Osteoblast (primary cell): ENCODE data around the gene JPH3. TPM values are rescaled to one million over a fixed set of nuclear protein-coding genes. Genes with fewer than 3 reads are reported as not detected.
"Not testable (repeated sequence)": the region's sequence is repeated elsewhere in the genome, so short reads cannot be mapped to it uniquely, and the experiment has no call there.

Experiments
- DNase-seq: peaks from one replicate; pipeline ENCODE4 v3.0.0; 2011; ENCODE audit warnings: low spot score, mixed read lengths; ENCODE audit not compliant: insufficient read length; ENCODE audit errors: missing footprints
- H2AFZ ChIP-seq: 2 replicates; pipeline ENCODE4 v1.6.0; 2011; ENCODE audit warnings: mild to moderate bottlenecking, low read length
- H3K27ac ChIP-seq: 2 replicates; pipeline ENCODE4 v1.5.1; 2011; ENCODE audit warnings: mild to moderate bottlenecking, low read depth, low read length, moderate library complexity
- H3K27me3 ChIP-seq: 2 replicates; pipeline ENCODE4 v1.6.0; 2012; ENCODE audit warnings: mild to moderate bottlenecking, control low read depth, inconsistent platforms, low read length, moderate library complexity; ENCODE audit not compliant: insufficient read depth
- H3K36me3 ChIP-seq: 2 replicates; pipeline ENCODE4 v1.5.1; 2011; ENCODE audit warnings: mild to moderate bottlenecking, low read length, control low read depth, moderate library complexity; ENCODE audit not compliant: insufficient read depth
- H3K4me1 ChIP-seq: 2 replicates; pipeline ENCODE4 v1.5.1; 2011; ENCODE audit warnings: mild to moderate bottlenecking, low read length, control low read depth, moderate library complexity; ENCODE audit not compliant: insufficient read depth
- H3K4me2 ChIP-seq: 2 replicates; pipeline ENCODE4 v1.6.0; 2011; ENCODE audit warnings: mild to moderate bottlenecking, low read length; ENCODE audit not compliant: insufficient read depth
- H3K4me3 ChIP-seq: fragments of 200-600 bp; sonication (generic); 3 replicates; pipeline ENCODE4 v1.5.1; 2012; ENCODE audit warnings: mild to moderate bottlenecking, low read length, inconsistent platforms; ENCODE audit not compliant: insufficient read depth
- H3K79me2 ChIP-seq: 2 replicates; pipeline ENCODE4 v1.6.0; 2012; ENCODE audit warnings: mild to moderate bottlenecking, low read length, control low read depth, inconsistent platforms; ENCODE audit not compliant: insufficient read depth
- H3K9me3 ChIP-seq: 2 replicates; pipeline ENCODE4 v1.5.1; 2011; ENCODE audit warnings: low read depth, low read length, control low read depth
- H4K20me1 ChIP-seq: 2 replicates; pipeline ENCODE4 v1.6.0; 2012; ENCODE audit warnings: mild to moderate bottlenecking, low read length, control low read depth; ENCODE audit not compliant: insufficient read depth
- CTCF ChIP-seq: IDR thresholded peaks from 2 replicates; pipeline ENCODE4 v1.5.1; 2011; ENCODE audit warnings: mild to moderate bottlenecking, low read depth, low read length, moderate library complexity; ENCODE audit errors: extremely low read depth
- total RNA-seq: library from RNA; depleted of rRNA; stranded (reverse); fragments of >200 nt; gene quantifications from 2 replicates; pipeline ENCODE4 v1.2.3, GENCODE V29; 2012

JPH3 gene
- total RNA-seq, 1 donor, result not detected

- H3K27ac ChIP-seq, result no peak overlapping the region
- H3K4me3 ChIP-seq, result no peak overlapping the region
- H3K27me3 ChIP-seq, result no peaks in the 10 kb centered on the region
- no peaks in the 10 kb centered on the region for H3K9me3 ChIP-seq
- H2AFZ ChIP-seq, result no peak overlapping the region
- DNase-seq, result no peak
- H3K4me2 ChIP-seq, result no peak overlapping the region
- no peak for TF ChIP-seq CTCF
- H3K4me1 ChIP-seq, result peaks cover 3% of the 10 kb centered on the region
- H4K20me1 ChIP-seq, result peaks cover 28% of the 10 kb centered on the region
- peaks cover 8% of the 10 kb centered on the region for H3K36me3 ChIP-seq
- no peaks in the 10 kb centered on the region for H3K79me2 ChIP-seq
These were observed 122.4 kb downstream of the JPH3 start for GRCh38 chr16:87724490-87725291.

- no peak for TF ChIP-seq CTCF
- Histone ChIP-seq H3K4me3 (no peak overlapping the region), H3K27me3 (no peaks in the 10 kb centered on the region), H3K9me3 (no peaks in the 10 kb centered on the region), H4K20me1 (peaks cover 19% of the 10 kb centered on the region), H2AFZ (no peak overlapping the region), H3K27ac (no peak overlapping the region), H3K79me2 (no peaks in the 10 kb centered on the region), H3K4me1 (peaks cover 3% of the 10 kb centered on the region), H3K4me2 (no peak overlapping the region), H3K36me3 (peaks cover 13% of the 10 kb centered on the region)
- no peak for DNase-seq
These were observed 123.4 kb downstream of the JPH3 start for GRCh38 chr16:87725596-87726235.

- H4K20me1 ChIP-seq, result peaks cover 20% of the 10 kb centered on the region
- not testable (repeated sequence) for H3K79me2 ChIP-seq, H3K27ac ChIP-seq, H2AFZ ChIP-seq, H3K4me3 ChIP-seq, H3K4me1 ChIP-seq, H3K4me2 ChIP-seq, H3K9me3 ChIP-seq, H3K27me3 ChIP-seq
- DNase-seq, result peak; percentile 48
- peaks cover 13% of the 10 kb centered on the region for H3K36me3 ChIP-seq
These were observed 124.3 kb downstream of the JPH3 start for GRCh38 chr16:87726577-87726976.

GRCh38 chr16:87727346-87727745 is 125.0 kb downstream of the JPH3 start:
- Histone ChIP-seq H3K27me3 (no peaks in the 10 kb centered on the region), H2AFZ (no peak overlapping the region), H3K4me1 (peaks cover 3% of the 10 kb centered on the region), H3K27ac (no peak overlapping the region), H3K36me3 (peaks cover 13% of the 10 kb centered on the region), H3K9me3 (no peaks in the 10 kb centered on the region), H3K79me2 (no peaks in the 10 kb centered on the region), H3K4me2 (no peak overlapping the region), H3K4me3 (no peak overlapping the region), H4K20me1 (peaks cover 15% of the 10 kb centered on the region)
- peak; percentile 56 for DNase-seq
- TF ChIP-seq CTCF, result no peak
